Heart right ventricle (tissue), 16 donors: ENCODE measurements around the gene ALDOB. TPM values are rescaled to one million over a fixed set of nuclear protein-coding genes. Genes with fewer than 3 reads are reported as not detected.
"Not testable (repeated sequence)": the region's sequence is repeated elsewhere in the genome, so short reads cannot be mapped to it uniquely, and the experiment has no call there.

Experiments used
- ATAC-seq, 8 donors: fragments of 200-7000 bp; cut with Tn5 transposase; one replicate each; pipeline ENCODE4 v1.9.1; 2020; ENCODE audit warnings: mild to moderate bottlenecking in 8 of 8, moderate library complexity in 8 of 8, moderate number of reproducible peaks in 1 of 8
- DNase-seq, 2 donors: peaks; one replicate each; pipeline ENCODE4 v3.0.0-alpha.2; 2020
- H3K27ac ChIP-seq, 10 donors: fragments of 200-600 bp; sonication (generic) in 2 of 10; one replicate each; pipeline versions ENCODE4 v1.5.0 to v1.8.0; 2020 to 2022; ENCODE audit warnings: mild to moderate bottlenecking in 3 of 10
- H3K27me3 ChIP-seq, 7 donors: fragments of 200-600 bp; one replicate each; pipeline ENCODE4 v1.8.0; 2021 to 2022; ENCODE audit warnings: mild to moderate bottlenecking in 2 of 7
- H3K36me3 ChIP-seq, 9 donors: fragments of 200-600 bp; sonication (generic) in 1 of 9; one replicate each; pipeline versions ENCODE4 v1.5.0 to v1.8.0; 2020 to 2022; ENCODE audit warnings: mild to moderate bottlenecking in 2 of 9
- H3K4me1 ChIP-seq, 9 donors: fragments of 200-600 bp; sonication (generic) in 1 of 9; one replicate each; pipeline versions ENCODE4 v1.5.0 to v1.8.0; 2020 to 2022; ENCODE audit warnings: mild to moderate bottlenecking in 4 of 9
- H3K4me3 ChIP-seq, 10 donors: fragments of 200-600 bp; sonication (generic) in 2 of 10; one replicate each; pipeline versions ENCODE4 v1.5.0 to v1.8.0; 2020 to 2022; ENCODE audit warnings: mild to moderate bottlenecking in 7 of 10, moderate library complexity in 2 of 10
- H3K9me3 ChIP-seq, 11 donors: fragments of 200-600 bp in 10 of 11; sonication (generic) in 2 of 11; one replicate each; pipeline versions ENCODE4 v1.5.0 to v1.8.0; 2013 to 2022; ENCODE audit warnings: mild to moderate bottlenecking in 2 of 11, control low read depth in 1 of 11, moderate library complexity in 1 of 11
- WGBS, 2 donors: extraction: QIAGEN DNeasy Blood & Tissue Kit; methylation state at CpG; one replicate each; pipeline ENCODE4 v1.1.7; 2013; ENCODE audit warnings: inconsistent platforms in 1 of 2; 5-methylcytosine and 5-hydroxymethylcytosine counted together
- intact Hi-C, 10 donors: fragments of 100-400 bp; cut with DNase I; formaldehyde crosslinking; loops; one replicate each; pipeline versions ENCODE4 v1.11.1 to v1.14.2; 2022
- polyA plus RNA-seq, 2 donors: library from polyadenylated mRNA; stranded (reverse); fragments of 200-250 nt; gene quantifications; one replicate each; pipeline ENCODE4 v1.2.3, GENCODE V29; 2013
- total RNA-seq, 10 donors: library from RNA; stranded (reverse); fragmentation: NEBNext Ultra II Directional in 3 of 10; extraction: Animal tissue kit (Norgen Biotek cat#: 25700) in 3 of 10; gene quantifications; one replicate each; pipeline versions ENCODE4 v1.2.1 to v1.2.4, GENCODE V29; 2021 to 2023
- TF ChIP-seq, protein P1 (sequence below), 9 donors: fragments of 200-600 bp; sonication (generic) in 2 of 9; IDR thresholded peaks; one replicate each; pipeline versions ENCODE4 v1.5.0 to v1.8.0; 2021 to 2022; ENCODE audit warnings: antibody characterized with exemption in 9 of 9, mild to moderate bottlenecking in 5 of 9, moderate library complexity in 1 of 9
- donor health status: Arrhythmogenic right ventricular cardiomyopathy.
- donor health status: ischemic (EF 13 %, LVEDD 7.1; RV severe dilation, severe dysfunction).
- donor health status: healthy with polysubstance abuse.
- donor health status: DM: no; HTN: yes; CAD: no.
- donor health status: DM: no; HTN: no; CAD: no.
- donor health status: ischemic (EF 25% LVEDD 6.9; RV normal size, moderate dysfunction).
- donor health status: ischemic (EF 25% LVEDD 5.7; RV mildly dilated, moderate dysfunction).
- donor health status: healthy.
- donor health status: DM: yes; HTN: yes; CAD: no.
- donor health status: Ischemic cardiomyopathy.
- donor health status: ischemic (EF 35%, LVEDD 5.7; RV mildly dilated, moderate dysfunction).
- donor health status: nonischemic (EF 11% LVEDD 7.7; RV severe dilation, severe dysfunction).
- donor health status: DM: yes; HTN: yes; CAD: no.
- donor health status: PGD.
- donor health status: ischemic (EF 29% LVEDD 5.4; RV normal size, mild dysfunction).
- donor health status: nonischemic (EF 23%, LVEDD 6.1; RV moderate dilation, normal function).

The ALDOB gene
- total and polyA plus RNA-seq, 12 donors, result 0.17 to 1.4 (median 0.44) TPM; not detected in 2

DNA sequence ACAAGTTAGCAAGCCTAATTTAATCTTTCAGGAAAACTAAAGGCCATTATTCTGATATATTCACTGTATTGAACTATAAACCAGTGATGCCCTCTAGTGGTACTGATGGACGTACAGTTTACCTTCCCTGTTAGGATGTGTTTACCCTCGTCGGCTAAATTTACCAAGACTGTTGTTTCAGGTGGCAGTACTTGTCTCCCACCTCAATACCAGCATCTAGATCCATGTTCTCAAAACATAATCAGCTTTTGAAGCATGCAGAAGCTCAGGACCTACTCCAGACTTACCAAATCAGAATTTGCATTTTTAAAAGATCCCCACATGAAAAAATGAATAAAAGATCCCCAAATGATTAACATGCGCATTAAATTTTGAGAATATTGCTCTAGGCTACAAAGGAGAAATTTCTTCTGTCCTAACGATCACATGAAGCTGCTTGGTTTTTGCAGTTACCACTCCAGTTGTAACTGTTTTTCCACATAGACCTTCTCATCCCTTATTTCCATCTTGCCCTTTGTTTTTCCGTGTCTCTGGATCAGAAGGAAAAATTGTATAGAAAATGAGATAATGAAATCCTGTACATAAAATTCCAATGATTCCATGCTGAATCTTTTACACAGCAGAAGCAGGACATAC, 47.6 kb downstream of the ALDOB start:
- Histone ChIP-seq H3K27ac (no peak overlapping the region), H3K27me3 (no peaks in the 10 kb centered on the region), H3K9me3 (peaks cover 0 to 28% (median 12%) of the 10 kb centered on the region in 11 donors), H3K4me3 (no peak overlapping the region), H3K4me1 (no peaks in the 10 kb centered on the region), H3K36me3 (peaks cover 0 to 36% (median 13%) of the 10 kb centered on the region in 9 donors)
- intact Hi-C loops, result no loop called here
- WGBS, 2 donors, result 54 to 55% methylated on average over 6 of the region's 6 CpGs
- TF ChIP-seq, protein P1, sequence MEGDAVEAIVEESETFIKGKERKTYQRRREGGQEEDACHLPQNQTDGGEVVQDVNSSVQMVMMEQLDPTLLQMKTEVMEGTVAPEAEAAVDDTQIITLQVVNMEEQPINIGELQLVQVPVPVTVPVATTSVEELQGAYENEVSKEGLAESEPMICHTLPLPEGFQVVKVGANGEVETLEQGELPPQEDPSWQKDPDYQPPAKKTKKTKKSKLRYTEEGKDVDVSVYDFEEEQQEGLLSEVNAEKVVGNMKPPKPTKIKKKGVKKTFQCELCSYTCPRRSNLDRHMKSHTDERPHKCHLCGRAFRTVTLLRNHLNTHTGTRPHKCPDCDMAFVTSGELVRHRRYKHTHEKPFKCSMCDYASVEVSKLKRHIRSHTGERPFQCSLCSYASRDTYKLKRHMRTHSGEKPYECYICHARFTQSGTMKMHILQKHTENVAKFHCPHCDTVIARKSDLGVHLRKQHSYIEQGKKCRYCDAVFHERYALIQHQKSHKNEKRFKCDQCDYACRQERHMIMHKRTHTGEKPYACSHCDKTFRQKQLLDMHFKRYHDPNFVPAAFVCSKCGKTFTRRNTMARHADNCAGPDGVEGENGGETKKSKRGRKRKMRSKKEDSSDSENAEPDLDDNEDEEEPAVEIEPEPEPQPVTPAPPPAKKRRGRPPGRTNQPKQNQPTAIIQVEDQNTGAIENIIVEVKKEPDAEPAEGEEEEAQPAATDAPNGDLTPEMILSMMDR (IDR thresholded peaks at IDR 0.05), result peak; percentile 17 to 64 (median 52)
- ATAC-seq (no peak), DNase-seq (no peak)

DNA sequence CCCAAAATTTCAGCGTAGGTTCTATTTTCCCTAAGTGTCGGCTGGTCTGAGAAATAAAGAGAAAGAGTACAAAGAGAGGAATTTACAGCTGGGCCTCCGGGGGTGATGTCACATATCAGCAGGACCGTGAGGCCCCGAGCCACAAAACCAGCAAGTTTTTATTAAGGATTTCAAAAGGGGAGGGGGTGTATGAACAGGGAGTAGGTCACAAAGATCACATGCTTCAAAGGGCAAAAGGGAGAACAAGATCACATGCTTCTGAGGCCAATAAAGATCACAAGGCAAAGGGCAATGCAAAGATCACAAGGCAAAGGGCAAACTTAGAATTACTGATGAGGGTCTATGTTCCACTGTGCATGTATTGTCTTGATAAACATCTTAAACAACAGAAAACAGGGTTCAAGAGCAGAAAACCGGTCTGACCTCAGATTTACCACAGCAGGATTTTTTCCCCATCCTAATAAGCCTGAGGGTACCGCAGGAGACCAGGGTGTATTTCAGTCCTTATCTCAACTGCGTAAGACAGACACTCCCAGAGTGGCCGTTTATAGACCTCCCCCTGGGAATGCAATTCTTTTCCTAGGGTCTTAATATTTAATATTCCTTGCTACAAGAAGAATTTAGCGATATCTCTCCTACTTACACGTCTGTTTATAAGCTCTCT, 50.6 kb downstream of the ALDOB start, which contains the start of gene BAAT:
Gene BAAT, minus strand, starts transcription at position 134 of the 664 bp plus-strand sequence. CDS start 13,602 bp downstream, outside the sequence.
- ATAC-seq, H3K4me1 ChIP-seq, H3K27me3 ChIP-seq, DNase-seq, H3K27ac ChIP-seq, intact Hi-C loops, H3K4me3 ChIP-seq: not testable (repeated sequence)
- 92 to 93% methylated on average over 11 of the region's 11 CpGs for WGBS, 2 donors
- Histone ChIP-seq H3K9me3 (peaks cover 0 to 21% (median 10%) of the 10 kb centered on the region in 11 donors), H3K36me3 (peaks cover 0 to 24% (median 10%) of the 10 kb centered on the region in 9 donors)

DNA sequence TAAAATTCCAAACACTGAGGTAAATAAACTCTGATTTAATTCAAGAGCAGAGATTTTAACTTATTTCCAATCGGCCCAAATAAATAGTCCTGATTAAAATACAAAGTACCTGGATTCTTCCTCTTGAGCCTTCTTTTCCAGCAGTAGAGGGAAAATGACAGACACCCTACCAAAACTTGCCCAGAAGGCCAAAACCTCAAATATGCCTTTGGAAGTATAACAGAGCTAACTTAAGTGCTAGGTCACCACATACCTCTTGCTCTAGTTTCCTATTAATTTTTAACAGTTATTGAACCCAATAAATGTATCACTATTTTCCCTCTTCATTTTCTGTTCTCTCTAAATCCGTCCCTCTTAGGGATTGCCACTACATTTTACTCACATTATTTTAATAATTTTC, 52.2 kb downstream of the ALDOB start:
- ATAC-seq (no peak), DNase-seq (no peak)
- no peaks in the 10 kb centered on the region for H3K27me3 ChIP-seq
- H3K27ac ChIP-seq, result no peak overlapping the region
- peaks cover 0 to 8% (median 0%) of the 10 kb centered on the region in 9 donors for H3K36me3 ChIP-seq
- TF ChIP-seq, protein P1 (IDR thresholded peaks at IDR 0.05), result no peak
- no peaks in the 10 kb centered on the region for H3K4me1 ChIP-seq
- H3K9me3 ChIP-seq, result peaks cover 0 to 22% (median 10%) of the 10 kb centered on the region in 11 donors
- 91 to 95% methylated on average over 2 of the region's 2 CpGs for WGBS, 2 donors
- intact Hi-C loops, result no loop called here
- no peak overlapping the region for H3K4me3 ChIP-seq

DNA sequence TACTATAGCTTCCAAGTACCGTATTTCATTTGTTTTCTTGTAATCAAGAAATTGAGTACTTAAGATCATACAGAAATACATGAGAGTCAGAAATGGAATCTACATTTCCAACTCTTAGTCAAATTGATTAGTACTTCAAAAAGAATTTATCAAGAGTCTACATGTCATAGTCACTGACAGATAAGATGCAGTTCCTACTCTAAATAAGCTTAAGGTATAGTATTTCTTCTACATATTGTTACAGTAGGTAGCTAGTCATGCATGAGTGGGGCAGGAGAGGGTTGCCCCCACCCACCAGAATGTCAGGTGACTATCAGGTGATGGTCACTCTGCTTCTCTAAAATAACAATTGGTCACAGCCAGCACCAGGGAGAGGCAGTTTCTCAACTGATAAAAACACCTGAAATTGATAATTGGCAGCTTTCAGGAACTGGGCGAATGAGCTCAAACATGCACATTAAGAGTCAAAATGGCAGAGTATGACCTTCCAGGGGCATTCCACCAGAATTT, 53.7 kb downstream of the ALDOB start:
- TF ChIP-seq, protein P1 (IDR thresholded peaks at IDR 0.05), result no peak
- ATAC-seq (no peak), DNase-seq (no peak)
- intact Hi-C loops, result no loop called here
- Histone ChIP-seq H3K27ac (no peak overlapping the region), H3K4me1 (no peaks in the 10 kb centered on the region), H3K36me3 (no peaks in the 10 kb centered on the region), H3K27me3 (no peaks in the 10 kb centered on the region), H3K9me3 (peaks cover 0 to 27% (median 10%) of the 10 kb centered on the region in 11 donors), H3K4me3 (no peak overlapping the region)
- 93 to 95% methylated on average over 2 of the region's 2 CpGs for WGBS, 2 donors
